Neural cell (in vitro differentiated cells): Measurements from ENCODE around the gene LCE3E.

ENCODE experiments used
- CTCF ChIP-seq: fragments of 450-650 bp; IDR thresholded peaks from 2 replicates; pipeline ENCODE4 v1.5.1; 2014; ENCODE audit warnings: antibody characterized with exemption, mild to moderate bottlenecking, moderate library complexity; ENCODE audit not compliant: poor library complexity, severe bottlenecking
- EP300 ChIP-seq: fragments of 450-650 bp; conservative IDR thresholded peaks from 2 replicates; pipeline ENCODE4 v1.6.1; 2014; ENCODE audit warnings: antibody characterized with exemption, mild to moderate bottlenecking, moderate library complexity; ENCODE audit not compliant: poor library complexity, severe bottlenecking

GRCh38 chr1:152566681-152567080 is at the start of gene LCE3E:
- TF ChIP-seq CTCF = no peak
- TF ChIP-seq EP300 = no peak
